NCI-H2081 (cell line): Measurements from ENCODE around the gene CHST1.
A peak's percentile ranks its signal among the peaks of the same experiment; 100 is the strongest.

ENCODE experiments used
- DNase-seq, 2 experiments: peaks; one replicate each; lab custom pipeline; 2025; lab: John Stamatoyannopoulos, UW

CHST1 gene

DNA sequence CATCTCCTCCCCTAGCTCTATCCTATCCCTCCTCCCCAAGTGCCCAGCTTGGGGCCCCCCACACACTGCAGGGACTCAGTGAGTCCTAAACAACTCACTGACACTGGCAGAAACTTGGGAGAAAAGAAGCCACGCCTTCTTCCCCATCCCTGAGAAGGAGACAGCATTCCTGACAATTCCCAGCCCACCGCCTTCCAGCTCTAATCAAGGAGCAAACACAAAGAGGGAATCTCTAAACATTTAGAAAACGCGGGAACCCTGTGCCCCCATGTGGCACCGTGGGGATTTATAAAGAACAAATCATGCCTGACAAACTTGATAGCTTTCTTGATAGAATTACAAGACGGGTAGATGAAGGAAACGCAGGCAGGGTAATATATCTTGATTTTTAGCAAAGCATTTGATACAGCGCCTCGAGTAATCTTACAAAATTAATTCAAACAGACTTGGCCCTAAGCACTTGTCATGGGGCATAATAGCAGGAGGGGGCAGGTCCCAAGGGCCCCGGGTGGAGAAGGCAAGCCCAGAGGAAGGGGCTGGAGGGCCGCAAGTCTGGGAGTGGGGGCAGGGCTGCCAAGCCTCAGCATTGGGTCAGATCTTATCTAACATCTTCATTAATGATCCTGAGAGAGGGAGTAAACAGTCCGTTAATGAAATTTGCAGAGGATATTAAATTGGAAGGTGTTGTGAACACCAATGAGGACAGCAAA lies 4.5 kb downstream of the CHST1 start:
- no peak for DNase-seq

DNA sequence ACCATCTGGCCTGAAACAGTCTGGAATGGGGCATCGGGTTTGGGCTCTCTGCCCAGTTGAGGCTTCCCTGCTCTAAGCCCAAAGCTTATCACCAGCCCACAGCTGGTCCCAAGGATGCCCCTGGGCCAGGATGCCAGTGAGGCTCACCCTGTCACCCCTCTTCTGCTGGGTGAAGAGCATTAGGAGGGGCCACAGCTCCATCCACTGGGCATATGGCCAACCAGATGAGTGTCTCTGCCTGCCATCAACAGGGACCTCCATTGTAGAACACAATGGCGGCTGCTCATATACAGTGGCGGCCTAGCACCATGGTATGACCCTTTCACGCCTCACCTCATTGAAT lies 5.6 kb downstream of the CHST1 start:
- DNase-seq, result no peak

DNA sequence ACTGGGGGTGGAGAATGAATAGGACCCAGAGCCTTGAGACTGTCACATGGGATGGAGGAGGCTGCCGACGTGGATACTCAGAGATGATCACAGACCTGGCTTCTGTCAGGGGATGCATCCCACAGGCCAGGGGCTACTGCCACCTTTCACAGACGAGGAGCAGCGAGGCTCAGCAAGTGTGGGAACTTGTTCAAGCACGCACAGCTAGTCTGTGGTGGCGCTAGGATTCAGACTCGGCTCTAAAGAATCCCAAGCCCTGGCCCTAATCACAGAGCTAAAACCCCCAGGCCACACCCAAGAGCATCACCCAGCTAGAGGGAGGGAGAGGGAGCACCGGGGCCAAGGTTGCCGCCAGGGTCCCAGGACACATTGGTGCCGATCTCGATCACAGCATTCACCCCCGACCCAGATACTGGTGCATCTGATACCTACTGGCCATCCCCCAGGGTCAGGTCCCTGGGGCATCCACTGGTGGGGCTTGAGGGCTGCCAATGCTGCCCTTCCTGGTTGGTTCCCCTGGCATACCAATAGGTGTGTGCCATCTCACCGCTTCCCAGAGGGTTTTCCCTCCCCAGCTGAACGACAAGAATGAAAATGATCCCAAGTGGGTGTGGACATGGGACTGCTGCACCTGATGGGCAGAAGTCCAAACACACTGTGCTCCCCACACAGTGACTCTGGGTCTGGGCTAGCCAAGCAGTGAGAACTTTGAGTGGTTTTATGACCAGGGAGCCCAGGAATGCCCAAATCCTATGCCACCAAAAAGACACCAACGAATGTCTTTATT lies 6.2 kb downstream of the CHST1 start:
- no peak for DNase-seq

DNA sequence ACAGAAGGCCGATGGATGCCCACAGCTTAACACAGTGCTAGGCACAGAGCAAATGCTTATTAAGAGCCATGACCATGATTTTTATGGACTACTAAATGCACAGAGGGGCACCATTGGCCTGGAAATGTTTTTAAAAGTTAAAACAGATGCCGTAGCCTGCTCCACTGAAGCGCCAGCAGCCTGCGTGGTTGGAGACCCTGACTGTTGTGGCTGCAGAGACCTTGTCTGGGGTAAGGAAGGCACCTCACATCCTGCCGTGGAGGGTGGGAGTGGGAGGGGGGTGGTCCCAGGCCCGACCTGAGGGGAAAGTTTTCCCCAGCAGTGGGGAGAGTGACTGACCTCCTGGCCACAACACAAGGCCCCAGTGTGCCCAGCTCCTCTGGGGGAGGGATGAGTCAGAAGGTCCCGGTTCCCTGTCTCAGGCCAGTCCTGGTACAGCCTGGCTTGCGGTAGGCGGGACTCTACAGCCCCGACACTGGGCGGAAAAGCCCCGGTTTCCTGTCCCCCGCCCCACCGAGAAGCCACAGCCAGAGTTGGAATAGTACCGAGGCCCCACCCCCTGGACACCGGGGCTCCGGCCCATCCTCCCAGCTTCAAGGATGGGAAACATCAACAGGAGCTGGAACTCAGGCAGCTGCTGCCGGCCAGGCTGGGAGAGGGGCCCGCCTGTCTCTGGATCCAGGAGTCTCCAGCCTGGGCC lies 7.0 kb downstream of the CHST1 start:
- no peak for DNase-seq

DNA sequence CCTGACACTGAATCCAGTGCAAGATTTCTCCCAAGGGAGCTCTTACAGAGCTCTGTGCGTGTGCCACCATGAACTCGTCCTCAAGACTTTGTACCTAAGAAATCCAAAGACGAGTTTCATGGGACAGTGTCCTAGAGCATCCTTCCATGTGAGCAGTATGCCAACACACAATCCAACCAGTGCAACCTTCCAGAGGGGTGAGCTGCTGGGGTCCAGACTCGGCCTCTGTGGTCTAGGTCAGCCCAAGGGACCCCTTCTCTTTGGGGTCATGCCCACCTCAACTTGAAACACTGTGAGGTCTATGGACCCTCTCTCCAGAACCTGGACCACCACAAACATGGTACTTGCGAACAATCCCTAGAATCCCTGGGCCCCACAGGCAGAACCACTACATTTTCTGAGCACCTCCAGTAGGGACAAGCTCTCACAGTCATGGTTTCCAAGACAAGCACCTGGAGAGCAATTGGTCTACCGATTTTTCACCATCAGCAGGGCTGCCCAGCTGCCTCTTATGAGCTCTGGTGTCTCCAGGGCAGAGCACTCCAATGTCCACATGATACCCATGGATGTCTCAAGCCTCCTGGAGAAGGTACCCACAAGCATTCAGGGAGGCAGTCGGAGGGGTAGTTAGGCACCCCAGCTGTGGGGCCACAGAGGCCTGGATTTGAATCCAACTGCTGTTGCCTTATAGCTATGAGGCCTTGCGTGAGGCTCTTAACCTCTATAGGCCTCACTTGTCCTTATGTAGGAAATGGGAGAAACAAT lies 7.7 kb downstream of the CHST1 start:
- no peak for DNase-seq

DNA sequence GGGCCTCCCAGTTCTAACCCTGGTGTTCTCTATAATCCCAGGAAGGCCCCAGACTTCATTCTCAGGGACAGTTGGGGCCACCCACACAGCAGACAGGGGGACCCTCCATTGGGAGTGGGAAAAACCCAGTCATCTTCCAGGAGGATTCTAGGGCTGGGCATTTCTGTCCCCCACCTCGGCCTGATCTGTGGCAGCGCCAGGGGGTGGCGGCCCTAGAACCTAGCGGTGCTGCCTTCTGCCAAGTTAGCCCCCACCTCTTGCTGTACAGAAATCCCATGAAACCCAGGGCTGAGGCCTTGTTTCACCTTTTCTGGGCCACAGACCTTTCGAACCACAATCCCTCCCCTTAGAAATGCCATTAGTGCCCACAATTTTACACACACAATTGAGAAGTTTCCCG lies 9.6 kb downstream of the CHST1 start:
- no peak for DNase-seq

DNA sequence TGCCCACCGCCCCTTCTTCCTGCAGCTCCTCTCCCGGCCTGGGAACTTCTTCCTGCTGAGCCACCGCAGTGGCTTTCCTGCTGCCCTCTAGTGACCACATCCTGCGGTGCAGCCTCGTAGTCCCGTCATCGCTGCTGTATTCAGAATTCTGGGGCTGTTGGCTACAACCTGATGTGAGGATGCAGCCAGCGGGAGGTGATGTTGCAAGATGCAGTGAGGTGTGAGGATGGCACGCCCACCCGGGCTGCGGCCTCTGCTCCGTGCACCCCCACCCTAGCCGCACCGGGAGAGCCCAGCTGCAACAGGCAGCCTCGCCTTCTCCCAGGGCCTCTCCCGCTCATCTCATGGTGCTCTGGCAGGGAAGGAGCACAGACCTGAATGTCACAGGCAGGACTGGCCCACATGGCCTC lies 10.1 kb downstream of the CHST1 start:
- peak; percentile 67 for DNase-seq

DNA sequence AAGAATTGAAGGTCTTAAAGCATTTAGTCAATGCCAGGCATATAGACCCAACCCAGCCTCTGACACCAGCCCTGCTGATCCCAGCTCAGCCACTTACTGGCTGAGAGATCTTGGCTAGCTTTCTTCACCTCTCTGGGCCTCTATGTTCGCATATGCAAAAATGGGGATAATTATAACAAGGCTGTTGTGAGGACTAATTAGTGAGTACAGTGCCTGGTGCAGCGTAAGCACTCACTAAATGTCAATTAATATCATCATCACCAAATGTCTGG lies 10.5 kb downstream of the CHST1 start:
- no peak for DNase-seq

DNA sequence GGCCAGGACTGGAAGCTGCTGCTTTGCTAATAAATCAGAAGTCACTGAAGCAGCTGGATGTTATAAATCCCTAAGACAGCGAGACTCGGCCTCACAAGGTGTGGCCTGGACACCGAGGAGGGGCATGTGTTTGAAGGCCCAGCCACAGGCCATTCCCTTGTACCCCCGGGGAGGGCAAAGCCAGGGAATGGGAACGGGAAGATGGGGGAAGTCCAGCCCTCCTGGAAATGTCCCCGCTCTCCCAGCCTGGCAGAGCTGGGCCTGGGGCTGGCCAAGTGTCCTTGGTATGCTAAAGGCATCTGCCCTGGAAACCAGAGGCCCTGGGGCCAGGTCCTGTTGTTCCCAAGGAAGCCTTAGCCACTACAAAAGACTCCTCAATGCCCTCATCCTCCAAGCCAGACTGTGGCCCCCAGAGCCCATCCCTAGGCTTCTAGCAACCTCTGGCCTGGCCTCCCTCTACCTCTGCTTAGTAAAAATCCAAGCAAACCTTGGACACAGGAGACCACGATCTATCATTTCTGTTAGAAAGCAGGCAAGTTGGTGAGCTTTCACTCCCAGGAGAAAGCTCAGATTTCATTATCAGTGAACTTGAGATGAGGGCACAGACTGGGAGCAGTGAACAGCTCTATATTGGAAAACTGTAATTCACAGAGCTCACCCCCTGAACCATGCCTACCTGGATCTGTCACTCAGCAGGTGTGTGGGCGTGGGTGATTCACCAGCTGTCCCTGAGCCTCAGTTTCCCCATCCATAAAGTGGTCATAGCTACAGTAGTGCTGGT lies 11.0 kb downstream of the CHST1 start:
- DNase-seq, result no peak

DNA sequence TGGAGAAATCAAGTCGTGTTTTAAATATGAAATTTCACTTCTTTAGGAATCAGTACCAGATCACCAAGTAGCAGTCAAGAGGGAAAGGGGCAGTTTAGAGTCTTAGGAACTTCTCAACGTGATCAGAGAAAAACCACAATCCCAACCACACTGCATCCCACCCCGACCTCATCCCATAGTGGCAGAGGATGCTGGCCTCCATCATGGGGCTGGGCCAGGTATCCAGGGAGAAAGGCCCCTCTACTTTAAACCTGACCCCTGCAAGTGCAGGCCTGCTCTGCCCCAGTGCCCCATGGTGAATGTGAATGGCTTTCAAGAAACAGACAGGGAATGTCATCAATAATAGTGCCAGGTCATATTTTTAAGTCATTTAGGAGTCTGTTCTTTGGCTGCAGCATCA lies 12.1 kb downstream of the CHST1 start:
- no peak for DNase-seq

DNA sequence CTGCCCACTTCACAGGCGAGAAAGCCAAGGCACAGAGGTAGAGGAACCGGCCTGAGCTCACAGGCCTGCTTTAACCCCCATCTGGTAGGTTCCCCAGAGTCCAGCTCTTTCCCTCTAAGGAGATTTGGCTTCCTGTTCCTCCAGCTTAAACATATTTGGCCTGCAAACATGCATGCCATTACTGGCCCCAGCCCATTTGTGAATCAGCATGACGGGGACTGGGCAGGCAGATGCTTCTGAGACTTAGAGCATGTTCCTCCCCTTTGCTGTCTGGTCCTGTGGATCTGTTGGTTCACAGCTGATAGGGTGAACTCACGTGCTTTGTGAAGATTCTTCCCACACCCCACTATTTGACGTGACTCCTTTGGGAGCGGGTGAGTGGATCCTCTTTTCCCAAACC lies 12.6 kb downstream of the CHST1 start:
- no peak for DNase-seq

DNA sequence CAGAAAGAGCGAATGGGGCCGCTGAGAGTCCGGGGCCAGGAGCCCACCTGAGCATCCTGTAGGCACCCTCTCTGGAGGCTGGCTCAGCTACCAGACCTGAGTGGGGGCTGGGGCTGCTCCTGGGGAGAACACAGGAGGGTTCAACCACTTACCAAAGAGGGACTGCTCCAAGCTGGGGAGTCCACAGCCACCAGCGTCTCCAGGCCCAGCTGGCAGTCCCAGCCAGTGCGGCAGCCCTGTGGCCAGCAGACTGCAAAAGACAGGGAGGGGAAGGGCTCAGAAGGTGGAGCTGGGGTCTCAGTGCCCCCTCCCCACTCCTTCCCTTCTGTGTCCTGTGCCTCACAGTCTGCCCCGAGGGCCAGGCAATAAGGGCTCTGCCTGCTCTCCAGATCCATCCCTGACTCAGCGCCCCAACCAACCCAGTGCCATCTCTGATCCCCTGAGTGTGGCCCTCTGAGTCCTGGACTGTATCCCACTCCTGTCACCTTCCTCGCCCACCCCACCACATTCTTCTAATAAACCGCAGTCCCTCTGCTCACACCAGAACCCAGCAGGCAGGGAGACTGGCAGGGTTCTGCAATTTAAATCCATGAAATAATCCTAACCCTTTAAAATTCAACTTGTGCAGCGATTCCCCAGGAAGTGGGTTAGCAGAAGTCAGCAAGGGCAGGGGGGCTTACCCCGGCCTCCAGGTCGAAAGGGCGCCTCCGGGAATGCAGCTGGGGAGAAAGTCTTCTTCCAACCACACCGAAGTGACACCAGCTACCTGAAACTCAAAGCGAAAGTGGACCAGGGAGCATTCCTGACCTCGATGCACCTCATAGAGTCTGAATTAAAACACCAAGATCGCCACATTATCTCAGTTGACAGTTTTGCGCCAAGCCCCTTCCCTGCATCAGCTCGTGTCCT lies 13.3 kb downstream of the CHST1 start:
- DNase-seq, result no peak

DNA sequence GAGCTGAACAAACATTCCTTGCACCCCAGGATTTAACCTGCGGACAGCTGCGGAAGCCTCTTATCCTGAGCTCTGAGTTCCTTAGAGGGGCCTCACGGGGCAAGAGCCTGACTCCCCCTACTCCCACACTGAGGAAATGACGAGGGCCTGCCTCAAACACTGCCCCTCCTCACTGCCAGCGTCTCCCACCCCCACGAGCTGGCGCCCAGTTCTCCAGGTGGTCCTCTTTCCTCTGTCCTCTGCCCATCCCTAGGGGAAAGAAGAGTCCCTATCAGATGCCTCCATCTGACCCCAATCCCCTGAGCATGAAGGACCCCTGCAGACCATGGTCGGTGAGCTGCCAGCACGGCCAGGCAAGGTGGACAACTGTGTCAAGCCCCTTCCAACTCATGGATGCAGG lies 14.3 kb downstream of the CHST1 start:
- DNase-seq, result no peak

DNA sequence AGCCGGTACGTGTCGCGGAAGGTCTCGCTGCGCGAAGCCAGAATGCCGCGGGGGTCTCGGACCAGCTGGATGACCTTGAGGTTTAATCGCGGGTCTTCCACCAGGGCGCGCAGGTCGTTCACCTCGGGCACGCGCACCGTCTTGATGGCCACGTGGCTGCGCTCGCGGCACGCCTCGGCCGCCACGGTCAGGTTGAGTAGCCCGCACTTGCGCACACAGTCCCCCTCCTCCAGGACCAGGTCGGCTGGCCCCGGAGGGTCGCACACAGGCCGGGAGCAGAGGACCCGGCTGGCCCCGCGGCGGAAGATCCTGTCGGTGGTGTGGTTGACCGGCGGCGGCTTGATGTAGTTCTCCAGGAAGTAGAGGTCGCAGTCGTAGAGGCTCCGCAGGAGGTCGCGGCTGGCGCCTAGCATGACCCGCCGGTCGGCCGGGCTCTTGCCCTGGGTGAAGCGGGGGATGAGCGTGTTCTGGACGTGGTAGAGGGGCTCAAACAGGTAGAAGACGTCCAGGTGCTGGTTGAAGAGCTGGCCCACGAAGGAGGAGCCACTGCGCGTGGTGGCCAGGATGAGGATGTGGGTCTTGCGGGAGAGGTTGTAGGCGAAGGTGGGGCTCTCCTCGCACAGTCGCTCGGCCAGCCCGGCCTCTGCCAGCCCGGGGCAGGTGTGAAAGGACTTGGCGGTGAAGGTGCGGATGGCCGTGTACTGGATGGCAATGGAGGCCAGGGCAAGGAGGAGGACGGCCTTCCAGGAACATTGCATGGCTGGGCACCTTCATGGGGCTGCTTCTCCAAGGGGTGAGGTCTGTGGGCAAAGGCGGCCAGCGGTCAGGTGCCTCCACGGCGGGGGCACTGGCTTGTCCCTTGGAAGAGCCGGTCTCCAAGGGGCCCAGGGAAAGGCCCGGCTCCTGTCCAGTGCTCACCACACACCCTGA lies 15.0 kb downstream of the CHST1 start:
- no peak for DNase-seq

DNA sequence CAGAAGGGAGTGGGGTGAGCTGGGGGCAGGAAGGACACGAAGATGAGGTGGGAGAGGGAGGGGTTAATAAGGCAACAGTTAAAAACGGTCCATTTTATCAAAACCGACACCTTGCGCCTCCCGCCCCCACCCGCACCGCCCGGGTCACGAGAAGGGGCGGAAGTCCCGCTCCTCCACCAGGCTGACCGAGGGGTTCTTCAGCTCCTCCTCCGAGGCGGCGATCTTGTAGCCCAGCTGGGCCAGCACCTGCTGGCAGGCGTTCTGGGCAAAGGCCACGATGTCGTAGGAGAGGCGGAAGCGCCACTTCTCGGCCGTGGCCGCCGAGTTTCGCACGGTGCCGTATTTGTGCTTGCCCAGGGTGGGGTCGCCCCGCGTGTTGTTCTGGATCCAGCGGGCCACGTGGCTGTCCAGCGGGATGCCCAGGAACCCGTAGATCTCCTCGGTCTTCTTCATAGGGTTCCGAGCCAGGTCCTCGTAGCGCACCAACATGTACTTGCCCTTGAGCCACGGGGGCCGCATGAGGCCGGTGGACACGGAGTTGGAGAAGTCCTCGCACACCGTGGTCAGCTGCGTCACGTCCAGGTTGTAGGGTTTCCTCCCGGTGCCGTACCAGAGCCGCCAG lies 15.8 kb downstream of the CHST1 start:
- DNase-seq, result no peak

DNA sequence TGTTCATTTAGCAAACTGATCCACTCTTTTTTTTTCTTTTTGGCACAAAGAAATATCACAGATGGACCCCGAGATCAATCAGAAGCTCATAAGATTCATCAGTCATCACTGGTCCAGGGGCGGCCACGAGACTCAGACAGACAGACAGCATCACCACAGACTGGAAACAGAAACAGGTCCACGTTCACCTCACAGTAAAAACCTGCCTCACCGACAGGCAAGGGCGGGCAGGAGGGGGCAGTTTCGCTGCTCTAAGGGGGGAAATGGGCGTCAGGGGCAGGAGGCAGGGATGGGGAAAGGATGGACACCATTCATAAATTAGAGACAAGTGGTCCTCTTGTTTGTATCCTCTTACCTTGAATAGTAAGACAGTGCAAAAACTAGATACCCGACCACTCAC lies 16.5 kb downstream of the CHST1 start:
- DNase-seq, result no peak

DNA sequence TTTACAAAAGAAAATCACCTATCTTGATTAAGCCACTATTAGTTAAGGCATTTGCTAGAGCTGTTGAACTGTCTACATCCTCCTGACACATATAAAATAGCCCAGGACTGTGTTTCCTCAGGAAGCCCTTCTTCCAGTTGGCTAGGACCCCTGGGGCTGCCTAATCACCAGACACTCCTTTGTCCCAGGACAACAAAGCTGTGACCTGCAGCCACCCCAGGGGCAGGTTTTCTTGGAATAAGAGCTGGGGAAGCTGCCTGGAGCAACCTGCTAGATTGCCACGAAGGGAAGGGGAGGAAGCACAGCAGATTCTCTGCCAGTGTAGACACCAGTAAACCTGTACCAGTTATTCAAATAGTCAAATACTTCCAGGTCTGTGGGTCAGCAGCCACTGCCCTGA lies 17.6 kb downstream of the CHST1 start:
- DNase-seq, result no peak

DNA sequence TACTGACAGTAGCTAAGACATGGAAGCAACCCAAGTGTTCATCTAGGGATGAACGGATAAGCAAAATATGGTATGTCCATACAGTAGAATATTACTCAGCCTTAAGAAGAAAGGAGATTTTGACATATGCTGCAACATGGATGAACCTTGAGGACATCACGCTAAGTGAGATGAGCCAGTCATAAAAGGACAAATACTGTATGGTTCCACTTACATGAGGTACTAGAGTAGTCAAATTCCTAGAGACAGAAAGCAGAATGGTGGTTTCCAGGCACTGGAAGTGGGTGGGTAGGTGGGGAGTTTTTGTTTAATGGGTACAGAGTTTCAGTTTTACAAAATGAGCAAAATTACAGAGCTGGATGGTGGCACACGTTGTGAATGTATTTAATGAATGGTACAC lies 18.1 kb downstream of the CHST1 start:
- no peak for DNase-seq

DNA sequence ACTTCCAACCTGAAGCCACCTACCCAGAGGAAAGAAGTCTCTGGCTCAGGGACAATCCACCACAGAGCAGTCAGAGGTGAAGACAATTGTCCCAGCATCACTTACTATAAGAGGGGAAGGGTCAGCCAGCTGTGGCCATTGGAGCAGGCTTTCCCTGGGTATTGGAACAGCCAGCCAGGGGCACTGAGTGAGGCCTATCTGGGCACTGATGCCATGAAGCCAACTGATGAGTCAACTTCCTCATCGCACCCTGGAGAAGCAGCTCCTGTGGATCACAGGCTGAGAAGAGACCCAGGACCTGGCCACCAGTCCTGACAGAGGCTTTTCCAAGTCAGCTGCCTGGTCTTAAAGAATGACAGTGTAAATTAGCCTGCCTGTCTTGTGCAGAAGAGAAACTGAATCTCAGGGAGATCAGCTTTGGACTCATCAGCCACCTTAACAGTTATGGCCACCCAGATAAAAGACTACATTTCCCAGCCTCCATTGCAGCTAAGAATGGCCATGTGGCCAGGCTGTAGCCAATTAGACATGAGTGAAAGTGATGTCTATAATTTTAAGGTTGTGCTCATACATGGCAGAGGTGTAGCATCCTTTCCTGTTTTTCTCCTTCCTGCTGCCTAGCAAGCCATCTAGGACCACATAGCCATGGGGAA lies 19.0 kb downstream of the CHST1 start:
- DNase-seq, result peak in 1 of 2 experiments; percentile 9
